GM12874 (cell line): ENCODE results near the gene VTI1A.

Experiments used
- CTCF ChIP-seq: IDR thresholded peaks from 2 replicates; pipeline ENCODE4 v1.5.1; 2011; ENCODE audit warnings: low read depth, mild to moderate bottlenecking, control low read depth, low read length, moderate library complexity; ENCODE audit not compliant: insufficient read depth

Gene VTI1A

GRCh38 chr10:112520914-112521313 is 73.9 kb downstream of the VTI1A start:
- no peak for TF ChIP-seq CTCF

GRCh38 chr10:112524641-112525040 is 77.6 kb downstream of the VTI1A start:
- no peak for TF ChIP-seq CTCF

GRCh38 chr10:112525200-112525599 is 78.2 kb downstream of the VTI1A start:
- TF ChIP-seq CTCF, result no peak

GRCh38 chr10:112526139-112526538 is 79.1 kb downstream of the VTI1A start:
- no peak for TF ChIP-seq CTCF

- no peak for TF ChIP-seq CTCF
Observed at GRCh38 chr10:112526906-112527305, 79.9 kb downstream of the VTI1A start.

- no peak for TF ChIP-seq CTCF
Observed at GRCh38 chr10:112528235-112528634, 81.2 kb downstream of the VTI1A start.

- TF ChIP-seq CTCF, result no peak
Observed at GRCh38 chr10:112531421-112531820, 84.4 kb downstream of the VTI1A start.

- TF ChIP-seq CTCF, result no peak
Observed at GRCh38 chr10:112532189-112532588, 85.2 kb downstream of the VTI1A start.
